GM12872 (cell line): ENCODE measurements around the gene ENPEP.

Experiments
- TF ChIP-seq, protein P1 (sequence below): IDR thresholded peaks from 3 replicates; pipeline ENCODE4 v1.5.1; 2011; ENCODE audit warnings: low read depth, mild to moderate bottlenecking, low read length, moderate library complexity; ENCODE audit not compliant: insufficient read depth

Gene ENPEP

DNA sequence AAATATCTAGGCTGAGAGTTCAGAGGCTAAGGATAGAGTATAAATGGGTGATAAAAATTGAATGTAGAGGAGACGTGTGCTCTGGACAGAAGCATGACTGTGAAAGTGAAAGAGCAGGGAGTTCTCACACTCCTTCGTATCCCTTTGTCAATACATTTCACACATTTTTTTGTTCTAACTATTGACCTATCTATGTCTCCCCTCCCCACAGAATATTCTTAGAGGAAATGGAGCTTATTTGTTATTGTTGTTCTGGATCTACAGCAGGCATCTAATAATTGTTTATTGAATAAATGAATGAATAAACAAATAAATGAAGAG lies 57.6 kb downstream of the ENPEP start:
- TF ChIP-seq, protein P1, sequence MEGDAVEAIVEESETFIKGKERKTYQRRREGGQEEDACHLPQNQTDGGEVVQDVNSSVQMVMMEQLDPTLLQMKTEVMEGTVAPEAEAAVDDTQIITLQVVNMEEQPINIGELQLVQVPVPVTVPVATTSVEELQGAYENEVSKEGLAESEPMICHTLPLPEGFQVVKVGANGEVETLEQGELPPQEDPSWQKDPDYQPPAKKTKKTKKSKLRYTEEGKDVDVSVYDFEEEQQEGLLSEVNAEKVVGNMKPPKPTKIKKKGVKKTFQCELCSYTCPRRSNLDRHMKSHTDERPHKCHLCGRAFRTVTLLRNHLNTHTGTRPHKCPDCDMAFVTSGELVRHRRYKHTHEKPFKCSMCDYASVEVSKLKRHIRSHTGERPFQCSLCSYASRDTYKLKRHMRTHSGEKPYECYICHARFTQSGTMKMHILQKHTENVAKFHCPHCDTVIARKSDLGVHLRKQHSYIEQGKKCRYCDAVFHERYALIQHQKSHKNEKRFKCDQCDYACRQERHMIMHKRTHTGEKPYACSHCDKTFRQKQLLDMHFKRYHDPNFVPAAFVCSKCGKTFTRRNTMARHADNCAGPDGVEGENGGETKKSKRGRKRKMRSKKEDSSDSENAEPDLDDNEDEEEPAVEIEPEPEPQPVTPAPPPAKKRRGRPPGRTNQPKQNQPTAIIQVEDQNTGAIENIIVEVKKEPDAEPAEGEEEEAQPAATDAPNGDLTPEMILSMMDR = no peak

DNA sequence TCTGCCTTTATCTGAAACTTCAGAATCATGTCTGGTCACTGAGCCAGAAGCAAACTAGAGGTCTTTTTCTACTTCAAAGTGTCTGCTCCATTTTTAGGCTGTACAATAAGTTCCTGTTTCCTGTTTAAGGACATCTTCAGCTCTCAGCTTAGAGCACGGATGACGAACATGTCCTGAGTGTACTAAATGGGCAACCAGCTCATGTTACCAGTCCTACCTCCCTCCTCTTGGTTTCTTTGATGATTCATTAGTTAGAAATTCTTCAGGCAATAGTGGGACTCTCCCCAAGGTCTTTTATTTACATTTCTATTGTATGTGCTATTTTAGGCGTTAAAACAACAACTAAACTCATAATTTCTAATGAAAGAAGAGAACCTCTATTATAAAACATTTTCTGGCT lies 58.0 kb downstream of the ENPEP start:
- TF ChIP-seq, protein P1 = no peak

DNA sequence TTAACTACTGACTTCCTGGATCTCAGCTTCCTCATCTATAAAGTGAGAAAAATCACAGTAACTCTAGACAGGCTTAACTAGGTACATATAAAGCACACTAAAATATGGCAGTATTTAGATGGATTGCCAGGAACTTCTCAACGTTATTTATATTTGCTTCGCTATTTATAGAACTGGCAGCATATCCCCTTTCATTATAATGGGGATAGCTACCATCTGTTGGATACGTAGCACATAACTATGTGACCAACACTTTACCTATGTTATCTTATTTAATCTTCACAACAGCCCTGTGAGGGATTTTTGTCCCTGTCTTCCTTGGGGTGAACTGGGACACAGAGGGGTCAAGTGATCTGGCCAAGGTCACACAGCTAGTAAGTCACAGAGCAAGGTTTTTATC lies 64.6 kb downstream of the ENPEP start:
- TF ChIP-seq, protein P1 = no peak

DNA sequence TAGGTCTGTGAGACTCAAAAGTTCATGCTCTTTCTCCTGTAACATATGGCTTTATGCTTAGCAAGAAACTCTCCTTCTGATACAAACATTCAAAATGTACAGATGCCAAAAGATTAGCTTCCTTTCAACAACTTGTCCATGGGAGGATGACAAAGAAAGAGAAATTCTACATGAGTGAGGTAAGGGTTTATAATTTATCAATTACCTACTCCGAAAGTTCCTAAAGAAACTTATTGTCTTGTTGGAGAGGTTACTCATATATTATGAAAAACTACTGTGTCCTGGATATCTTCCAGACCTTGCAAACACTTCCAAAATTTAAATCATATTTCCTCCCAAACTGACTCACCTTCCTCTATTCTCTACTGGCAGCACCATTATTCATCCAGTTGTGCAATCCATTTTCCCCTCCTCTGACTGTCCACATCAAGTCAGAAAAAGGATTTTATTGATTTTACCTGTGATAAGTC lies 65.1 kb downstream of the ENPEP start:
- TF ChIP-seq, protein P1 = no peak

DNA sequence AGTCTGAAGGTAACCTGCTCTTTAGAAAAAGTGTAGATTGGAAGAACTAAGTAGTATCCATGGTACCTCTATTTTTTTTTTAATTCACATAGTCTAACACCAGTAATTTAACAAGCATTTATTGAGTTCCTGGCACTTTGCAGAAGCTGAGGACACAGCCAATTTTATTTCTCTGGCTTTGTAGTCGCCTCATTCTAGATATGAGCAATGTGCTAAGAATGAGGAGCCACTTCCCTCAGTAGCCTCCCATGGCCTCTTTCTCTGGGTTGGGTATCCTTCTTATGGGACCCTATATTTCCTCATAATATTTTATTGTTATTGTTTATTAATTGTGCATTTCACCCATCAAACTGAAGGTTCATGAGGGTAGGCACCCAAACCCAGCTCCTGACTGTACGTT lies 67.6 kb downstream of the ENPEP start:
- TF ChIP-seq, protein P1 = no peak

DNA sequence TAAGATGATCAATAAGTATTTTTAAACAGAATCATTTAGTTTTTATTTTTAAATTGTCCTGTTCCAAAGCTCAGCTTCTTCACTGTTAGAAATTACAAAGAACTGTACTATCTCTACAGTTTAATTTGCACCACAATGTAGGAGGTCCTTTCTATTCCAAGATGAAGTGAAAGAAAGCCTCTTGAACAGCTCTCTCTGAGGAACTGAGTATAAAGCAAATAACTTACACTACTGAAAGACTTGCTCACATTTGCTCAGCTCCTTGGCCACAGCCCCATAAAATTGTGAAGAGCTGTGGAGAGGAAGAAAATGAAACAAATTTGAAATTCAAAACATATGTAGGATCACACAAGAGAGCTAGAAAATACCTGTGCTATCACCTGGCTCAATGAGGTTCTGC lies 68.6 kb downstream of the ENPEP start:
- TF ChIP-seq, protein P1 = no peak

DNA sequence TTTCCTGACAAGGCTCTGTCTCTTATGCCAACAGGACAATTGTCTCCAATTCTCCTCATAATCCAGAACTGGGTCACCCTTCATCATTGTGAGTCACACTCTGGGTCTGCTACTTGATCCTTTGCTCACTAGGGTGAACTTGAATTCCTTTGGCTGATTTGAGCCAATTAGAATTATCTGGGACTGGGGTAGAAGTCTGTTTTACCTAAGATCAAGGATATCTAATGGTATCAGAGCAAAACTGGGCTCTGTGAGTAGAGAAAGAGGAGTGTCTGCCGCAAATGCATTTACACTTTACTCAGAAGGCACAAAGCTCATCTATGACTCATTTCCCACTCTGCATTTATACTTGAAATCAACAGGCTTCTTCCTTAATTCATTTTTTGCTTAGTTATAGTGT lies 74.3 kb downstream of the ENPEP start:
- TF ChIP-seq, protein P1 = no peak

DNA sequence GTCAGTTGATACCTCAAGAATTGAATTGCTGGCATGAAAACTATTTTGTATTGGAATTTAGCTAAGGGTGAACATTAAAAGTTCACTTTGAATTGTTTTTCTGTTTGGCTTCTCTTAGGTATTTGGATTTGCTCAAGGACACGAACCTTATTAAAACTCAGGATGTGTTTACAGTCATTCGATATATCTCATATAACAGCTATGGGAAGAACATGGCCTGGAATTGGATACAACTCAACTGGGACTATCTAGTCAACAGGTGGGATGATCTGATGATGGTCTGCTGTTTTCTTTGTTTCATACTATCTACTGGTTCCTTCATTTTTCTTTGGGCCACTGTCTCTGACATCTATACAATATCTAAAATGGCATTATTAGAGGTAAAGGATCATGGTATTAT lies 77.2 kb downstream of the ENPEP start:
- TF ChIP-seq, protein P1 = no peak
